Measurements from ENCODE around the gene SH3GL2.

The SH3GL2 gene

GRCh38 chr9:17757816-17758215, 178.9 kb downstream of the SH3GL2 start:
- TF ChIP-seq SIN3A (IDR thresholded peaks at IDR 0.05; ENCODE audit: borderline replicate concordance, insufficient read depth, low read length), result no peak
- TF ChIP-seq FOXP2 (optimal IDR thresholded peaks at IDR 0.05; ENCODE audit: borderline replicate concordance, extremely low read depth, extremely low read length, insufficient read depth), result no peak
- no peak for TF ChIP-seq REST (IDR thresholded peaks at IDR 0.05; ENCODE audit: insufficient read depth in 1 of 2, low read depth in 2 of 2, low read length in 2 of 2)
- no peak for TF ChIP-seq TAF1 (IDR thresholded peaks at IDR 0.05; ENCODE audit: borderline replicate concordance, insufficient read depth, low read length)
- no peak for TF ChIP-seq POLR2AphosphoS5 (IDR thresholded peaks at IDR 0.05; ENCODE audit: low read depth, low read length)

GRCh38 chr9:17760250-17760649, 181.4 kb downstream of the SH3GL2 start:
- TF ChIP-seq FOXP2 (optimal IDR thresholded peaks at IDR 0.05; ENCODE audit: borderline replicate concordance, extremely low read depth, extremely low read length, insufficient read depth) (no peak), REST (IDR thresholded peaks at IDR 0.05; ENCODE audit: insufficient read depth in 1 of 2, low read depth in 2 of 2, low read length in 2 of 2) (no peak), POLR2AphosphoS5 (IDR thresholded peaks at IDR 0.05; ENCODE audit: low read depth, low read length) (no peak), TAF1 (IDR thresholded peaks at IDR 0.05; ENCODE audit: borderline replicate concordance, insufficient read depth, low read length) (no peak), SIN3A (IDR thresholded peaks at IDR 0.05; ENCODE audit: borderline replicate concordance, insufficient read depth, low read length) (no peak)

GRCh38 chr9:17761984-17762676, 183.3 kb downstream of the SH3GL2 start:
- TF ChIP-seq POLR2AphosphoS5 (IDR thresholded peaks at IDR 0.05; ENCODE audit: low read depth, low read length), result no peak
- no peak for TF ChIP-seq SIN3A (IDR thresholded peaks at IDR 0.05; ENCODE audit: borderline replicate concordance, insufficient read depth, low read length)
- no peak for TF ChIP-seq FOXP2 (optimal IDR thresholded peaks at IDR 0.05; ENCODE audit: borderline replicate concordance, extremely low read depth, extremely low read length, insufficient read depth)
- TF ChIP-seq TAF1 (IDR thresholded peaks at IDR 0.05; ENCODE audit: borderline replicate concordance, insufficient read depth, low read length), result no peak
- TF ChIP-seq REST (IDR thresholded peaks at IDR 0.05; ENCODE audit: insufficient read depth in 1 of 2, low read depth in 2 of 2, low read length in 2 of 2), result no peak

- no peak for TF ChIP-seq FOXP2 (optimal IDR thresholded peaks at IDR 0.05; ENCODE audit: borderline replicate concordance, extremely low read depth, extremely low read length, insufficient read depth)
- TF ChIP-seq TAF1 (IDR thresholded peaks at IDR 0.05; ENCODE audit: borderline replicate concordance, insufficient read depth, low read length), result no peak
- no peak for TF ChIP-seq SIN3A (IDR thresholded peaks at IDR 0.05; ENCODE audit: borderline replicate concordance, insufficient read depth, low read length)
- no peak for TF ChIP-seq POLR2AphosphoS5 (IDR thresholded peaks at IDR 0.05; ENCODE audit: low read depth, low read length)
These were observed 185.4 kb downstream of the SH3GL2 start for GRCh38 chr9:17764306-17764705.

- no peak for TF ChIP-seq SIN3A (IDR thresholded peaks at IDR 0.05; ENCODE audit: borderline replicate concordance, insufficient read depth, low read length)
- no peak for TF ChIP-seq TAF1 (IDR thresholded peaks at IDR 0.05; ENCODE audit: borderline replicate concordance, insufficient read depth, low read length)
- no peak for TF ChIP-seq REST (IDR thresholded peaks at IDR 0.05; ENCODE audit: insufficient read depth in 1 of 2, low read depth in 2 of 2, low read length in 2 of 2)
- no peak for TF ChIP-seq FOXP2 (optimal IDR thresholded peaks at IDR 0.05; ENCODE audit: borderline replicate concordance, extremely low read depth, extremely low read length, insufficient read depth)
- TF ChIP-seq POLR2AphosphoS5 (IDR thresholded peaks at IDR 0.05; ENCODE audit: low read depth, low read length), result no peak
These were observed 193.4 kb downstream of the SH3GL2 start for GRCh38 chr9:17772223-17772622.

Measured in PFSK-1 (cell line).